Fibroblast of lung (primary cell): ENCODE measurements around the gene DCHS2. TPM values are rescaled to one million over a fixed set of nuclear protein-coding genes. Genes with fewer than 3 reads are reported as not detected.

ENCODE experiments used
- DNase-seq, 2 donors: peaks; one replicate each; pipeline versions ENCODE4 v3.0.0 to v3.0.0-alpha.2; 2010; ENCODE audit warnings: low read depth in 2 of 2
- H2AFZ ChIP-seq: 2 replicates; pipeline ENCODE4 v1.5.1; 2012; ENCODE audit warnings: low read length, control low read depth, inconsistent platforms
- H3K27ac ChIP-seq: 2 replicates; pipeline ENCODE4 v1.5.1; 2011; ENCODE audit warnings: low read length, control low read depth; ENCODE audit not compliant: insufficient read depth
- H3K27me3 ChIP-seq: 2 replicates; pipeline ENCODE4 v1.5.1; 2011; ENCODE audit warnings: mild to moderate bottlenecking, low read length; ENCODE audit not compliant: control insufficient read depth, insufficient read depth
- H3K36me3 ChIP-seq: 2 replicates; pipeline ENCODE4 v1.5.1; 2011; ENCODE audit warnings: low read length; ENCODE audit not compliant: control insufficient read depth, insufficient read depth
- H3K4me1 ChIP-seq: 2 replicates; pipeline ENCODE4 v1.5.1; 2011; ENCODE audit warnings: low read length; ENCODE audit not compliant: control insufficient read depth, insufficient read depth; ENCODE audit errors: extremely low read depth
- H3K4me2 ChIP-seq: 2 replicates; pipeline ENCODE4 v1.5.1; 2011; ENCODE audit warnings: low read length, control low read depth; ENCODE audit not compliant: insufficient read depth; ENCODE audit errors: extremely low read depth
- H3K4me3 ChIP-seq, 4 experiments: fragments of 200-600 bp in 1 of 4; sonication (generic) in 1 of 4; replicated peaks in 1 of 4; 2 replicates each; pipeline ENCODE4 v1.5.1; 2011 to 2016; ENCODE audit warnings: low read length in 4 of 4, low read depth in 3 of 4, mild to moderate bottlenecking in 3 of 4, control low read depth in 2 of 4, inconsistent platforms in 1 of 4, mixed read lengths in 1 of 4; ENCODE audit not compliant: insufficient read depth in 1 of 4; ENCODE audit errors: control extremely low read depth in 1 of 4
- H3K79me2 ChIP-seq: 2 replicates; pipeline ENCODE4 v1.5.1; 2012; ENCODE audit warnings: mild to moderate bottlenecking, low read length, inconsistent platforms; ENCODE audit not compliant: control insufficient read depth, insufficient read depth
- H3K9ac ChIP-seq: 2 replicates; pipeline ENCODE4 v1.5.1; 2011; ENCODE audit warnings: mild to moderate bottlenecking, low read length, control low read depth; ENCODE audit not compliant: insufficient read depth
- H3K9me3 ChIP-seq: 2 replicates; pipeline ENCODE4 v1.5.1; 2012; ENCODE audit warnings: low read depth, low read length; ENCODE audit not compliant: control insufficient read depth, insufficient read depth
- H4K20me1 ChIP-seq: 2 replicates; pipeline ENCODE4 v1.5.1; 2011; ENCODE audit warnings: low read length; ENCODE audit not compliant: control insufficient read depth, insufficient read depth; ENCODE audit errors: extremely low read depth
- CTCF ChIP-seq, 2 donors: IDR thresholded peaks in 1 of 2; conservative IDR thresholded peaks in 1 of 2; 1 replicate in 1 of 2; 2 replicates in 1 of 2; pipeline ENCODE4 v1.5.1; 2011 to 2012; ENCODE audit warnings: low read length in 2 of 2, control low read depth in 1 of 2, inconsistent platforms in 1 of 2, low read depth in 1 of 2, mild to moderate bottlenecking in 1 of 2
- EZH2 ChIP-seq: IDR thresholded peaks from 2 replicates; pipeline ENCODE4 v1.5.1; 2012; ENCODE audit warnings: low read length, control low read depth, mild to moderate bottlenecking; ENCODE audit errors: missing control alignments
- polyA plus RNA-seq, 2 donors: library from polyadenylated mRNA; depleted of rRNA in 1 of 2; stranded (reverse) in 1 of 2; unstranded in 1 of 2; fragments of >200 nt; gene quantifications; 2 replicates each; pipeline ENCODE4 v1.2.1, GENCODE V29; 2011 to 2012; ENCODE audit warnings: missing spikeins in 1 of 2
- total RNA-seq: library from RNA; depleted of rRNA; stranded (reverse); fragments of >200 nt; gene quantifications from 2 replicates; pipeline ENCODE4 v1.2.1, GENCODE V29; 2014

Gene DCHS2
- total and polyA plus RNA-seq, 2 donors (not counting 1 experiment from before 2014, with no cell fraction given): not detected

DNA sequence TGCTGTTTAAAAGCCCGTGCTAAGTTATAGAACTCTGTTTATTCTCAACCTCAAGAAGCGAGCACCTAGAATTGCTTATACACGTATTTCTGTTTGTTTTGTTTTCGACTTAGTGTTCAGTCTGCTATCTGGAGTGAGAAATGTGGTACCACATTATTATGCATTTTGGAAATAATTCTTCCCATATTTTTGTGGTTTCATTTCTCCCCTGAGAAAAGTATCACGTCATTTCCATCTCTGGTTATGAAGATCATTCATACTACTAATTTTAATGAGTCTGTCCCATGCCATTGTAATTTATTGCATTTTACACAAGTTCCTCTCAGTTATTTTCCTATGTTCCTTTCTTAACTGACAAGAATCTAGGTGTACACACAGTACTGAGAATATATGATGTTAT is 186.0 kb downstream of the DCHS2 start:
- H3K9ac ChIP-seq: no peak overlapping the region
- no peaks in the 10 kb centered on the region for H3K79me2 ChIP-seq
- H3K9me3 ChIP-seq: no peaks in the 10 kb centered on the region
- no peaks in the 10 kb centered on the region for H3K4me1 ChIP-seq
- no peaks in the 10 kb centered on the region for H3K36me3 ChIP-seq
- H3K4me3 ChIP-seq: no peak overlapping the region
- no peak overlapping the region for H3K27ac ChIP-seq
- TF ChIP-seq EZH2: no peak
- TF ChIP-seq CTCF (conservative IDR thresholded peaks at IDR 0.05 in 1 of 2, IDR thresholded peaks at IDR 0.05 in 1 of 2; ENCODE audit: low read depth in 1 of 2, low read length in 2 of 2): no peak
- H4K20me1 ChIP-seq: no peaks in the 10 kb centered on the region
- no peaks in the 10 kb centered on the region for H3K27me3 ChIP-seq
- no peak overlapping the region for H2AFZ ChIP-seq
- H3K4me2 ChIP-seq: no peak overlapping the region
- DNase-seq: no peak

DNA sequence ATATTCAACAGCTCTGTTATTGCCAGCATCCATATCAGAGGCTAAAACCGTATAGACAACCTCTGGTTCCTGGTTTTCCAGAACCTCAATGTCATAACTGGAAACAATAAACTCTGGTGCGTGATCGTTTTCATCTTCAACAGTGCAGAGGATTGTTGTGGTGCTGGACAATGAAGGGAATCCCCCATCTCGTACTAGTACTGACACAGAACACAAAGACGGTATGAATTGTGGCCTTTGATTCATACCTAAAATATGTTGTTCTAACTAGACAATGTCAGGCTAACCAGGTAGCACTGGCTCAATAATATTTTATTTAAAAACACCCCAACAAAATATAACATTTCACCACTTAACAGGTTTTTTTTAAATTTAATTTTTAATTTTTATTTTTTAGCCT is 186.9 kb downstream of the DCHS2 start:
- Histone ChIP-seq H3K9me3 (no peaks in the 10 kb centered on the region), H4K20me1 (no peaks in the 10 kb centered on the region), H3K27ac (no peak overlapping the region), H3K9ac (no peak overlapping the region), H3K4me3 (no peak overlapping the region), H2AFZ (no peak overlapping the region), H3K4me1 (no peaks in the 10 kb centered on the region), H3K36me3 (no peaks in the 10 kb centered on the region), H3K27me3 (no peaks in the 10 kb centered on the region), H3K79me2 (no peaks in the 10 kb centered on the region), H3K4me2 (no peak overlapping the region)
- TF ChIP-seq CTCF (conservative IDR thresholded peaks at IDR 0.05 in 1 of 2, IDR thresholded peaks at IDR 0.05 in 1 of 2; ENCODE audit: low read depth in 1 of 2, low read length in 2 of 2): no peak
- no peak for DNase-seq

DNA sequence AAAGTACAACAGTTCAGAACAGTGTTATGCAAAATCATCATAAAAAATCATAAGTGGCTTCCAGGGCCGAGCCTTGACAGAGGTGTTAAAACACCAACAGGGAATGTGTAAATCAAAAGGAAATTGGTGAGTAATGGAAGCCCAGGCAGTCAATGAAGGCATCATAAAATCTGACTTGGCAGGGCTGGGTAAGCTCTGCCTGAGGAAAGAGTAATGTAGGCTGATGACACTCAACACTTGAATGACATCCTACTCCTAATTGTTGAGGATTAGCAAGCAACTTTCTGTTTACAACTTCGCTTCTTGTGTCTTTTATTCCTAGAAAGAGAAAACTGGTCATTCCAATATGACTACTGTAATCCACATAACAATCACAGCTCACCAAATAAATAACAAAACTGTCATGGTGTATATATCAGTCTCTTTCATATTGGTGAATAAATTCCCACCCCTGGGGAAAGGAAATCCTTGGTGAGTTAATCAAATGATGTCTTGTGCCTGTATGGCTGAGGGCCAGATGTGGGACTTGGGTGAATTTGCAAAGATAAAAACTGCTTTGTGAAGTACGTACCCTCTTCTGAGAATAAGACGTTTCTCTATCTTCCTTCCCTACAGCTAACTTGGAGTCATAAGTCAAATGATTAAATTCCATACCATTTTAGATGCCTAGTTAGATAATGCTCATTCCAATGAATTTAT is 196.8 kb downstream of the DCHS2 start:
- H4K20me1 ChIP-seq: no peaks in the 10 kb centered on the region
- no peaks in the 10 kb centered on the region for H3K9me3 ChIP-seq
- no peaks in the 10 kb centered on the region for H3K79me2 ChIP-seq
- H3K27me3 ChIP-seq: no peaks in the 10 kb centered on the region
- no peaks in the 10 kb centered on the region for H3K4me1 ChIP-seq
- H3K9ac ChIP-seq: no peak overlapping the region
- H3K36me3 ChIP-seq: no peaks in the 10 kb centered on the region
- DNase-seq: no peak
- no peak overlapping the region for H2AFZ ChIP-seq
- no peak overlapping the region for H3K4me2 ChIP-seq
- TF ChIP-seq EZH2 (no peak), CTCF (conservative IDR thresholded peaks at IDR 0.05 in 1 of 2, IDR thresholded peaks at IDR 0.05 in 1 of 2; ENCODE audit: low read depth in 1 of 2, low read length in 2 of 2) (no peak)
- no peak overlapping the region for H3K27ac ChIP-seq
- no peak overlapping the region for H3K4me3 ChIP-seq
